ENCODE results near the gene PCNX1.
"Not testable (repeated sequence)": the region's sequence is repeated elsewhere in the genome, so short reads cannot be mapped to it uniquely, and the experiment has no call there.

Gene PCNX1

DNA sequence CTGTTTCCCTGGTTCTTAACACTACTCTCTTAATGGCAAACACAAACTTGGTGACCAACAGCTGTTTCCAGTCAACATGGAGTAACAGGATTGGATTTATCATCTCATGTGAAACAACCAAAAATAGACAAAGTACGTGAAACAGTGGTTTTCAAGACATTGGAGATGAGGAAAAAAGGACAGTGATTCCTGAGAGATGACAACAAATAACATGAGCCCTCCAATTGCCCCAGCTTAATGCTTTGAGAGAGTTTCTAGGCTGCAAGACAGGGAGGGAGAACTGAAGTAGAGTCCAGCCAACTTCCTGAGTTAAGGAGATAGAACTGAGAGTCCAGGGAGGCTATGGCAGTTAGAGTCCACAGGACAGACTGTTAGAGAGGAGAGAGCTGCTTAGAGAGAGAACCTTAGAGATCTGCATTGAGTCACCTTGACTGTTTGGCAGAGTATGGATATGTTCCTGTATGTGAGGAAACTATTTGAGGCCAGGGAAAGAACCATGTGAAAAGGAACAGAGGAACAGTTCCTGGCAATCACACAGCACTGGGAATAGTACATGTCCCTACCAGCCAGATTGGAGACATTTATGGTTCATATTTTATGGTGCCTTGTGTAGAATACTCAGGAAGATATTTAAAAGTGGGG, 106.4 kb downstream of the PCNX1 start:
- no peak overlapping the region for H2AFZ ChIP-seq (ENCODE audit: low read length, unreplicated experiment)
- no peak overlapping the region for H3K4me3 ChIP-seq (ENCODE audit: low read depth, low read length)
- H3K36me3 ChIP-seq (ENCODE audit: insufficient read depth, low read length) = peaks cover 20% of the 10 kb centered on the region
- H3K27me3 ChIP-seq (ENCODE audit: insufficient read depth, low read length) = no peaks in the 10 kb centered on the region
- H3K79me2 ChIP-seq (ENCODE audit: control insufficient read depth, insufficient read depth, low read length, unreplicated experiment) = no peaks in the 10 kb centered on the region
- no peaks in the 10 kb centered on the region for H3K4me1 ChIP-seq (ENCODE audit: control insufficient read depth, insufficient read depth, low read length, unreplicated experiment)
- H3K27ac ChIP-seq (ENCODE audit: low read depth, low read length) = no peak overlapping the region

DNA sequence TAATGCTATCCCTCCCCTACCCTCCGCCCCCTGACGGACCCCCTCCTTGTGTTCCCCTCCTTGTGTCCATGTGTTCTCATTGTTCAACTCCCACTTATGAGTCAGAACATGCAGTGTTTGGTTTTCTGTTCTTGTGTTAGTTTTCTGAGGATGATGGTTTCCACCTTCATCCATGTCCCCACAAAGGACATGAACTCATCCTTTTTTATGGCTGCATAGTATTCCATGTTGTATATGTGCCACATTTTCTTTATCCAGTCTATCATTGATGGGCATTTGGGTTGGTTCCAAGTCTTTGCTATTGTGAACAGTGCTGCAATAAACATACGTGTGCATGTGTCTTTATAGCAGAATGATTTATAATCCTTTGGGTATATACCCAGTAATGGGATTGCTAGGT, 112.7 kb downstream of the PCNX1 start:
- H2AFZ ChIP-seq (ENCODE audit: low read length, unreplicated experiment); H3K79me2 ChIP-seq (ENCODE audit: control insufficient read depth, insufficient read depth, low read length, unreplicated experiment); H3K27ac ChIP-seq (ENCODE audit: low read depth, low read length); H3K4me3 ChIP-seq (ENCODE audit: low read depth, low read length); H3K36me3 ChIP-seq (ENCODE audit: insufficient read depth, low read length); H3K27me3 ChIP-seq (ENCODE audit: insufficient read depth, low read length): not testable (repeated sequence)
- H3K4me1 ChIP-seq (ENCODE audit: control insufficient read depth, insufficient read depth, low read length, unreplicated experiment) = peaks cover 22% of the 10 kb centered on the region

DNA sequence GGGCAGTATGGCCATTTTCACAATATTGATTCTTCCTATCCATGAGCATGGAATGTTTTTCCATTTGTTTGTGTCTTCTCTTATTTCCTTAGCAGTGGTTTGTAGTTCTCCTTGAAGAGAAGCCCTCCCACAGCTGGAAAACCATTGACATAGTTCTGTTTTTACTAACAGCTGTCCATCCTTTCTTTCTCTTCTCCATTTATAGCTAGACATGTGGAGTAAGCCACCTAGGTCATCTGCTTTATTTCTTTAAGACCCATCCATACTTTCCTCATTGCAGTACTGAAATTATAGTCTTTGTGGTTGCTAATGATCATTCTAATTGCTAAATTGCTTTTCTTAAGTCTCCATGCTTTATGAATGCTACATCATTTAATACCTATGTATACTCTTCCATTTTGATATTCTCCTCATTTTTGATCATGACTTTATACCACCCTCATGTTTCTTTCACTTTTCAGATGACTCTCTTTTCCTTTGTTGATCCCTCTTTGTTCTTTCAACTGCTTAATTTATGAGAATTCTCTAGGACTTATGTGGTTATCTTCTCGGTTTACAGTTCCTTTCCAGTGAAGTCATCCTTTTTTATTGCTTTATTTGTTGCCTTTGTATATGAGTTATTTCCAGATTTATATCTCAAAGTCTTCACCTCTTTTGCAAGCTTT, 114.2 kb downstream of the PCNX1 start:
- Histone ChIP-seq H3K36me3 (ENCODE audit: insufficient read depth, low read length) (peaks cover 12% of the 10 kb centered on the region), H3K27me3 (ENCODE audit: insufficient read depth, low read length) (no peaks in the 10 kb centered on the region), H3K79me2 (ENCODE audit: control insufficient read depth, insufficient read depth, low read length, unreplicated experiment) (no peaks in the 10 kb centered on the region), H3K4me1 (ENCODE audit: control insufficient read depth, insufficient read depth, low read length, unreplicated experiment) (peaks cover 22% of the 10 kb centered on the region), H3K27ac (ENCODE audit: low read depth, low read length) (peak overlapping the region; percentile 68), H3K4me3 (ENCODE audit: low read depth, low read length) (peak overlapping the region; percentile 30; the same call in 1 of the 2 replicates), H2AFZ (ENCODE audit: low read length, unreplicated experiment) (no peak overlapping the region)

DNA sequence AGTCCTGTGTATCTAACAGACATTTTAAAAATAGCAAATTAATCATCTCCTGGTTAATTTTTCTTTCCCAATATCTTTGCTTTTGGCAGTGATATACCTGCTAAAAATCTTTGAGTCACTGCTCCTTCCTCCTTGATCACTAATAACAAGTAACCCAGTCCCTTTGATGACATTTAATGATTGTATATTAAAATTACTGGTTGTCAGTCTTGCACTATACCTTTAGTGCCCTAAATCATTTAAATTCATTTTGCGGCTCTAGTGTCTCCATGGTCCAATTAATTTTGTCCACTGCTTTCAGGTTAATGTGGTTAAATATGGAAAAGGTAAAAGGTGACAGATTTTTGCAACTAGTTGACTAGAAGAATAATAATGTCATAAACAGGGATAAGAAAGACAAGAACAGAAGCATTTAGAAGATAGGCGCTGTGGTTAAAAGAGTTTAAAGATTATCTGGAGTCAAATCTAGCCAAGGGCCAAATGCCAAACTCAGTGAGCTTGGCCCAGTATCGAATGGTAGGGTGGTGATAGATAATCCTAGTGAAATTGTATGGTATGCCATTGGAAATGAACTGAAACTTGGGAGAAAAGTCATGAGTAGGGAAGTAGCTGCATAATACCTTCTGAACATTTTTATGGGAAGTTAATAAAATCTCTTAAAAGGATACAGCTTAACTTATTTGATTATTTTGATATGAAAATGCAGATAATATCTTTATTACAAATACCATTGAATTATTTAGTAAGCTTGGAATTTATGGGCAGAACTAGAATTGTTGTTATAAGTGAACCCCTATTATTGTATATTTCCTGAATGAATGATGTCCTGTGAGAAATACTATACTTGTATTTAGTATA, 115.0 kb downstream of the PCNX1 start:
- H3K27ac ChIP-seq (ENCODE audit: low read depth, low read length) = peak overlapping the region; percentile 68
- H3K27me3 ChIP-seq (ENCODE audit: insufficient read depth, low read length) = no peaks in the 10 kb centered on the region
- H3K4me3 ChIP-seq (ENCODE audit: low read depth, low read length) = peak overlapping the region; percentile 30; the same call in 1 of the 2 replicates
- H3K36me3 ChIP-seq (ENCODE audit: insufficient read depth, low read length) = peaks cover 12% of the 10 kb centered on the region
- H3K79me2 ChIP-seq (ENCODE audit: control insufficient read depth, insufficient read depth, low read length, unreplicated experiment) = no peaks in the 10 kb centered on the region
- no peak overlapping the region for H2AFZ ChIP-seq (ENCODE audit: low read length, unreplicated experiment)
- H3K4me1 ChIP-seq (ENCODE audit: control insufficient read depth, insufficient read depth, low read length, unreplicated experiment) = peaks cover 22% of the 10 kb centered on the region

DNA sequence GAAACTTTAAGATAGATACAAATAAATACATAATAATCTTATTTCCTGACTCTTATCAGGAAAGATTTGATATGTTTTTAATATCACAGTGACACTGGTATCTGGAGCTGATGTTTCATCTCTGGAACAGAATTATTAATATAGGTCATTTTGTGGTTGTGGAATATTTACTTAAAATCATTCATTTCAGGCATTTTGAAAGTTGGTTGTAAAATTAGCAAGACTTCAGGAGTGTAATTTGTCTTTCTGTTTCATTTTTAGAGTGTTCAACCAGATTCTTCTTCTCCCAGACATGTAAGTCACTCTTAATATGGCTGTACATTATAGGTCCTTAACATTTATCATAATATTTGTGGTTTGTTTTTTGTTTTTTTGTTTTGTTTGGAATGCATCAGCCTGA, 115.7 kb downstream of the PCNX1 start:
- Histone ChIP-seq H3K4me1 (ENCODE audit: control insufficient read depth, insufficient read depth, low read length, unreplicated experiment) (peaks cover 22% of the 10 kb centered on the region), H3K27ac (ENCODE audit: low read depth, low read length) (no peak overlapping the region), H3K36me3 (ENCODE audit: insufficient read depth, low read length) (peaks cover 16% of the 10 kb centered on the region), H2AFZ (ENCODE audit: low read length, unreplicated experiment) (no peak overlapping the region), H3K27me3 (ENCODE audit: insufficient read depth, low read length) (no peaks in the 10 kb centered on the region), H3K79me2 (ENCODE audit: control insufficient read depth, insufficient read depth, low read length, unreplicated experiment) (no peaks in the 10 kb centered on the region), H3K4me3 (ENCODE audit: low read depth, low read length) (no peak overlapping the region)

DNA sequence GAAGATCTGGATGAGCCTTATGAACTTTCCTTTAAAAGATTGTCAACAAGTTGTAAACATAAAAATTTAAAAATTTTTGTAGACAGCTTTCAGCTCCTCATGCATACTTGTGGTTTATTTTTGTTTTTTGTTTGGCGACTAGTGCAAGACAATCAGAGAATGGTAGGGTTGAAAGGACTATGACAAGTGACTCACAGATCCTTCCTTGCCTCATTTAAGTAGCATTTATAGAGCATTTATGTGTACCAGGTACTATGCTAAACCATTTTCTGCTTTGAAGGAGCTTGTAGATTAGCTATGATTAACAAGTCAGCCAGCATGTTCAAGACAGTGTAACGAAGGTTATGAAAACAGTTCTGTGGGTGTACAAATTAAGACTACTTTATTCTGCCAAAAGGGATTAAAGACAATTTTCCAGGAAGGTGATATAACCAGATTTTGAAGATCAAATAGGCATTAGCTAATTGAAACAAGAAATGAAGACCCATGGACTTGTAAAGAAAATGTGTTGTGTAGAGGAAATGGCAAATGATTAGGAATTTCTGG, 122.0 kb downstream of the PCNX1 start:
- Histone ChIP-seq H3K4me1 (ENCODE audit: control insufficient read depth, insufficient read depth, low read length, unreplicated experiment) (no peaks in the 10 kb centered on the region), H3K79me2 (ENCODE audit: control insufficient read depth, insufficient read depth, low read length, unreplicated experiment) (no peaks in the 10 kb centered on the region), H2AFZ (ENCODE audit: low read length, unreplicated experiment) (no peak overlapping the region), H3K27ac (ENCODE audit: low read depth, low read length) (no peak overlapping the region), H3K4me3 (ENCODE audit: low read depth, low read length) (no peak overlapping the region), H3K36me3 (ENCODE audit: insufficient read depth, low read length) (peaks cover 24% of the 10 kb centered on the region), H3K27me3 (ENCODE audit: insufficient read depth, low read length) (no peaks in the 10 kb centered on the region)

DNA sequence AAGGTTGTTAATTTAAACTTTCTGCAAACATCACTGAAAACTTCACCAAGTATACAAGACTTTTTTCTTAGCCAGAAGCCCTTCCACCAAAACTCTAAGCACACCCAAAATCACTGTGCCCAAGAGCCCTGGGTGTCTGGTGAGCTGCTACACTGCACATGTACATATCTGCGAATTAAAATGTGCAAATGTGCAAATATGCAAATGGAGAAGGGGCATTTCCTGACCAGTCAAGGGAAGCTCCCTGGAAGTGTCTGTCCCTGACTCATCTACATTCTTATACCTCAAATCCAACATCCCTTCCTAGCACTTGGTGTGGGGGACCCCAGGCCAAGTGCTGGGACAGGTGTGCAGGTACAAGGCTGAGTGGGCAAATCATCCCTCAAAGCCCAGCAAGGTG, 123.7 kb downstream of the PCNX1 start:
- no peaks in the 10 kb centered on the region for H3K79me2 ChIP-seq (ENCODE audit: control insufficient read depth, insufficient read depth, low read length, unreplicated experiment)
- H3K36me3 ChIP-seq (ENCODE audit: insufficient read depth, low read length) = peaks cover 31% of the 10 kb centered on the region
- no peaks in the 10 kb centered on the region for H3K27me3 ChIP-seq (ENCODE audit: insufficient read depth, low read length)
- no peak overlapping the region for H3K4me3 ChIP-seq (ENCODE audit: low read depth, low read length)
- no peak overlapping the region for H2AFZ ChIP-seq (ENCODE audit: low read length, unreplicated experiment)
- no peak overlapping the region for H3K27ac ChIP-seq (ENCODE audit: low read depth, low read length)
- no peaks in the 10 kb centered on the region for H3K4me1 ChIP-seq (ENCODE audit: control insufficient read depth, insufficient read depth, low read length, unreplicated experiment)

DNA sequence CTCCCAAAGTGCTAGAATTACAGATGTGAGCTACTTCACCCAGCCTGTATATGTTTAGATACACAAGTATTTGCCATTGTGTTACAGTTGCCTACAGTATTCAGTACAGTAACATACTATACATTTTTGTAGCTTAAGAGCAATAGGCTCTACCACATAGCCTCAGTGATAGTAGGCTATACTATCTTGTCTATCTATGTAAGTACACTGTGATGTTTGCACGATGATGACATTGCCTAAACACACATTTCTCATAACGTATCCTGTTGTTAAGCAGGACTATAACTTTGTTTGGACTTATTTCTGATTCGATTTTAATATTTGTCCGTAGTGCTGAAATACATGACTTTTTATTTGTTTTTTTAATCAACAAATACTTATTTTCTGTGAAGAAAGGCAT, 129.2 kb downstream of the PCNX1 start:
- Histone ChIP-seq H3K27me3 (ENCODE audit: insufficient read depth, low read length) (no peaks in the 10 kb centered on the region), H3K4me1 (ENCODE audit: control insufficient read depth, insufficient read depth, low read length, unreplicated experiment) (no peaks in the 10 kb centered on the region), H3K4me3 (ENCODE audit: low read depth, low read length) (no peak overlapping the region), H3K27ac (ENCODE audit: low read depth, low read length) (no peak overlapping the region), H2AFZ (ENCODE audit: low read length, unreplicated experiment) (no peak overlapping the region), H3K36me3 (ENCODE audit: insufficient read depth, low read length) (peaks cover 49% of the 10 kb centered on the region), H3K79me2 (ENCODE audit: control insufficient read depth, insufficient read depth, low read length, unreplicated experiment) (no peaks in the 10 kb centered on the region)

DNA sequence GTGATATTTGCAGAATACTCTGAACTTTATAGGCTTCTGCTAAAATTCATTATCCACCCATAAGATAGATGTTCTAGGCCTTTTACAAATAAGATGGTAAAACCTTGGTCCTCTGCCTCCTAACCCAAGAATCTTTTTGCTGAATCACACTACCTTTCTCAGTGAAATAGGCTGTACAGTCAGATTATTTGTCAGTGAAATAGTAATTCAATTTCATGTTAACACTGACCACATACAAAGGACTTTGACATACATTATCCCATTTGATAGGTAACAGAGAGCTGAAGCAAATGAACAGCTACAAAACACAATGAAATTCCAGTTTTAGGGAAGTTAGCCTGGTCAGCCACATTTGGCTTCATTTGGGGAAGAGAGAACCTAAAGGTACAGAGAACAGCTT, 141.1 kb downstream of the PCNX1 start:
- peak overlapping the region; percentile 81 for H3K27ac ChIP-seq (ENCODE audit: low read depth, low read length)
- no peak overlapping the region for H3K4me3 ChIP-seq (ENCODE audit: low read depth, low read length)
- peaks cover 17% of the 10 kb centered on the region for H3K4me1 ChIP-seq (ENCODE audit: control insufficient read depth, insufficient read depth, low read length, unreplicated experiment)
- no peaks in the 10 kb centered on the region for H3K27me3 ChIP-seq (ENCODE audit: insufficient read depth, low read length)
- no peak overlapping the region for H2AFZ ChIP-seq (ENCODE audit: low read length, unreplicated experiment)
- H3K79me2 ChIP-seq (ENCODE audit: control insufficient read depth, insufficient read depth, low read length, unreplicated experiment) = no peaks in the 10 kb centered on the region
- H3K36me3 ChIP-seq (ENCODE audit: insufficient read depth, low read length) = peaks cover 20% of the 10 kb centered on the region

DNA sequence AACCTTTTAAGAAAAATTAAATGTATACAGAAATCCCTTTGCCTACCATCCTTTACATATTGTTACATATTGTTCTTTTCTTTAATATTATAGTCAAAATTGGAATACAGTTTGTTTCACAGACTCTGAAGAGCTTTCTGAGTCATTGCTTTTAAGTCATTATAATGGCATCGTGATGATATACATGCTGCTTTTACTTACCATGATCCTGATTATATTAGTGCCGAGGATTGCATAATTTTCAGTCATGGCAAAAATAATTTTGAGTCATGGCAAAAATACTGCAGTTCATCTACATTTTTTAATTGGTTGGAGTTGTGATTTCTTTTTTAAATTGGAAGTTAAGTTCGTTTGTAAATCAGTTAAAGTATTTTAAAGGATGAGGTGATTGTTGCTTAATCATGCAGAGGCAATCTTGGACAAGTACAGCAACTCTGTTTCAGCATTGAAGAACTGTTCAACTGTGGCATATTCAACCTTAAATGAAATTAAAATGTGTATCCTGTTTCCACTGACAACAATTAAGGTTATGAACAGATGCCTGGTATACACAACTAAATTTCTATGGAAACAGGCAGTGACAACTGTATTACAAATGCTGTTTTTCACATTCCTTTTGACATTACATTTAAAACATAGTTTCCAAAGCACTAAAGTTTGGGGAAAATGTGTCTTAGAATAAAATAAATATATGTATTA, 142.3 kb downstream of the PCNX1 start:
- peak overlapping the region; percentile 81 for H3K27ac ChIP-seq (ENCODE audit: low read depth, low read length)
- peak overlapping the region; percentile 33; the same call in 1 of the 2 replicates for H3K4me3 ChIP-seq (ENCODE audit: low read depth, low read length)
- H3K4me1 ChIP-seq (ENCODE audit: control insufficient read depth, insufficient read depth, low read length, unreplicated experiment) = peaks cover 17% of the 10 kb centered on the region
- no peaks in the 10 kb centered on the region for H3K27me3 ChIP-seq (ENCODE audit: insufficient read depth, low read length)
- peaks cover 11% of the 10 kb centered on the region for H3K36me3 ChIP-seq (ENCODE audit: insufficient read depth, low read length)
- H3K79me2 ChIP-seq (ENCODE audit: control insufficient read depth, insufficient read depth, low read length, unreplicated experiment) = no peaks in the 10 kb centered on the region
- no peak overlapping the region for H2AFZ ChIP-seq (ENCODE audit: low read length, unreplicated experiment)
